GM21717 (cell line): ENCODE data around the gene SCP2.
"Not testable (repeated sequence)": the region's sequence is repeated elsewhere in the genome, so short reads cannot be mapped to it uniquely, and the experiment has no call there.

Experiments used
- ATAC-seq: cut with Tn5 transposase; IDR thresholded peaks from one replicate; pipeline ENCODE4 v1.9.1; 2021; ENCODE audit warnings: mild to moderate bottlenecking, moderate library complexity; ENCODE audit not compliant: unreplicated experiment

The SCP2 gene

DNA sequence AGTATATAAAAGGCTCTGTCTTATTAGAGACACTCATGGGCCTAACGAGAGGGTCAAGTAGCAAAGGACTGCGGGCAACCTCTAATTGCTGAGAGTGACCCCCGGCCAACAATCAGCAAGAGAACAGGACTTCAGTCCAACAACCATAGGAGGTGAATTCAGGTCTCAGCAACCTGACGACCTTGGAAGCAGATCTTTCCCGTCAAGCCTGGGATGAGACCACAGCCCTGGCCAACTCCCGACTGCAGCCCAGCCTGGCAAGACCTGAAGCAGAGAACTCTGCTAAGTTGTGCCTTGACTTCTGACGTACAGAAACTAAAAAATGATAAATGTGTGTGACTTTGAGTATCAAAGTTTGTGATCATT lies 11.2 kb upstream of the SCP2 start:
- ATAC-seq: no peak

DNA sequence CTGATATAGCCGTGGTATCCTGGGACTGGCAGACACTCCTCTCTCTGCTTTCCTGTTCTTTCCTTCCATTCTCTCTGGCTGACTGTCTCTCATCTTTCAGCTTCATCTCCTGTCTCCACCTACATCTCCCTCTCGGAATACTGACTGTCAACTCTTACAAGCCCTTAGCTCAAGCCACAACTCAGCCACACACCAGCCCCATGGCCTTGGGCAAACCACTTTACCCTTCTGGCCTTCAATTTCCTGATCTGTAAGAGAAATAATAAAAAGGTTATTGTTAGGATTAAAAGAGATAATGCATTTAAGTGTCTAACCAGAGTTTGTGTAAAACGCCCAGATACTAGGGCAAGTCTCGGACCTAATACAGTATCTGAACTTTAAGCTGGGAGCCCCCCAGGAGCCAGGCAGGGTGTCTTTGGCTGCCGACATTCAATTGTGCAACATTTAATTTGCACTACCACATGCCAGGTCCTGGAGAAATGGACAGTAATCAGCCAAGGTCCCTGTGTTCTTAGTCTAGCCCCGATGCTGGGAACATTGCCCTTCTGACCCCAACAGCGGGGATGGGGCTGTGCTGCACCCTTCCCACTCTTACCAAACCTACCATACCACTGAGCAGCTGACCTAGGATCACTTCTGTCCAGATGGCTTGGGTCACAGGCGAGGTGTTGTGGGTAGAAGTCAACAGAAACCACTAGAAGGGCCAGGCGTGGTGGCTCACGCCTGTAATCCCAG lies 10.7 kb upstream of the SCP2 start:
- ATAC-seq: no peak

DNA sequence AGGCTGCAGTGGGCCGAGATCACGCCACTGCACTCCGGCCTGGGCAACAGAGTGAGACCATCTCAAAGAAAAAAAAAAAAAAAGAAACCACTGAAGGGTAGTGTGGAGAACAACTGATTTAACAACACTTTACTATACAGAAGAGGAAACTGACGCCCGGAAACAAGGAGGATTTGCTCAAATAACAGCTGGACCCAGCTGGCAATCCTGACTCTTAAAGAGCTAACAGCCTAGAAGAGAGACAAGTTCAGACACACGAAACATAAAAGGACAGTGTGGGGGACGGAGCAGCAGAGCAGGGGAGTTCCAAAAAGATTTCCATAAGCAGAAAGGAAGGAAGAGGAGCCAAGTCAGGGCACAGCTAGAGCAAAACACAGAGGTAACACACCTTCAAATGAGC lies 9.9 kb upstream of the SCP2 start:
- no peak for ATAC-seq

DNA sequence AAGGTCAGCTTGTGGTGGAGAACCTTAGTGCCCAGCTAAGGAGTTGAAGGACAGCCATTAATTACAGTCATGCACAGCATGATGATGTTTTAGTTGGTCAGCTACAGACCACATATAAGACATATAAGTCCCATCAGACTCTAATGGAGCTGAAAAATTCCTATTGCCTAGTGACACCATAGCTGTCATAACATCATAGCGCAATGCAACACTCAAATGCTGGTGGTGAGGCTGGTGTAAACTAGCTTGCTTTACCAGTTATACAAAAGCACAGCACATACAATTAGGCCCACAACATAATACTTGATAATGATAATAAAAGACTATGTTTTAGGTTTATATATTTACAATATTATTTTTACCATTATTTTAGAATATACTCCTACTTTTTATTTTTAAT lies 9.5 kb upstream of the SCP2 start:
- no peak for ATAC-seq

DNA sequence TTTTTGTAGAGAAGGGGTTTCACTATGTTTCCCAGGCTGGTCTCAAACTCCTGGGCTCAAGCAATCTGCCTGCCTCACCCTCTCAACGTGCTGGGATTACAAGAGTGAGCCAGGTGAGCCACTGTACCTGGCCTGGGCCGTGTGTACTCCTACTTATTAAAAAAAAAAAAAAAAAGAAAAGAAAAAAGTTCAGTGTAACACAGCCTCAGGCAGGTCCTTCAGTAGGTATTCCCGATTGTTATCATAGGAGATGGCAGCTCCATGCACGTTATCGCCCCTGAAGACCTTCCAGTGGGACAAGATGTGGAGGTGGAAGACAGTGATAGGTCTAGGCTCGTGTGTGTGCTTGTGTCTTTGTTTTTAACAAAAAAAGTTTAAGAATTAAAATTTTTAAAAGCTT lies 8.9 kb upstream of the SCP2 start:
- no peak for ATAC-seq

DNA sequence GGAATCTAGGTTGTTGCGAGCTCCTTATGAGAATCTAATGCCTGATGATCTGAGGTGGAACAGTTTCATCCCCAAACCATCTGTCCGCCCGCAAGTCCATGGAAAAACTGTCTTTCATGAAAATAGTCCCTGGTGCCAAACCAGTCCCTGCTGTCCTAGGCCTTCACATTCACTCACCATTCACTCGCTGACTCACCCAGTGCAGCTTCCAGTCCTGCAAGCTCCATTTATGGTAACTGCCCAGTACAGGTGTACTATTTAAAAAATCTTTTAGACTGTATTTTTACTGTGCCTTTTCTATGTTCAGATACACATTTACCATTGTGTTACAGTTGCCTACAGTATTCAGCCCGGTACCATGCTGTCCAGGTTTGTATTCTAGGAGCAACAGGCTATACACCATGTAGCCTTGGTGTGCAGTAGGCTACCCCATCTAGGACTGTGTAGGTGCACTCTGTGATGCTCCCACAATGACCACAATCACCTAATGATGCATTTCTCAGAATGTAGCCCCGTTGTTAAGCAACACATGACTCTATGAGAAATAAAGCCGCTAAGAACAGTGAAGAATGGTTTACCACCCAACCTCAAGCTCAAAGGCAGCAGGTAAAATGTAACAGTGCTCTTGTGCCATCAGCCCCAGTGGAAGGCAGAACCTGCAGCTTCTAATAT lies 7.9 kb upstream of the SCP2 start:
- no peak for ATAC-seq

DNA sequence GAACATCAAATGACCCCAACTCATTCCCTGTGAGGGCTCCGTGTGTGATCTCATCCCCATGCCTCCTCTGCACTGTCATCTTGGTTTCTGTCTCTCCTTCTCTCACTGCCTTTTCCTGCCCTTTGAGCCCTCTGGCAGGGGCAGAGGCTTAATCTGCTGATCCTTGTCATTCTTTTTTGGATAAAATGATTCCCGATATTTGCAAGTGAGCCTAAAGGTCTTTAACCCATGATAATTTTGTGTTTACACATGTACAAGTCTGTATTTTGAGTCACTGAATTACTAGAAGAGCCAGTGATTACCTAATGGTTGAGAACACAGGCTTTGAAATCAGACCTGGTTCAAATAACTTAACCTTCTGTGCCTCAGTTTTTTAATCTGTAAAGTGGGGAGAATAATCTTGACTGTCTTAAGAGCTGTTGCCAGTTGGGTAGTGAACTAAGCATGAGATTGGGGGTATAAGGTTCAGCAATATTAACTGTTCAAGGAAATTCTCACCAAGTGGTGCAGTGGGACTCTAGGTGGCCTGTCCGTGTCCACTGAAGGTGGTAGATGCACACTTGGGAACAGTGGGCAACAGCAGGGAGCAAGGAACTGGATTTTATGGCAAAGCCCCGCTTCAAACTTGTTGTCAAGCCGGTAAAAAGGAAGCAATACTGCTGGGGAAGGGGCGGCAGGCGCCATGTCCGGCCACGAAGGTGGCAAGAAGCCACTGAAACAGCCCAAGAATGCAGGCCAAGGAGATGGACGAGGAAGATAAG lies 7.2 kb upstream of the SCP2 start:
- no peak for ATAC-seq

DNA sequence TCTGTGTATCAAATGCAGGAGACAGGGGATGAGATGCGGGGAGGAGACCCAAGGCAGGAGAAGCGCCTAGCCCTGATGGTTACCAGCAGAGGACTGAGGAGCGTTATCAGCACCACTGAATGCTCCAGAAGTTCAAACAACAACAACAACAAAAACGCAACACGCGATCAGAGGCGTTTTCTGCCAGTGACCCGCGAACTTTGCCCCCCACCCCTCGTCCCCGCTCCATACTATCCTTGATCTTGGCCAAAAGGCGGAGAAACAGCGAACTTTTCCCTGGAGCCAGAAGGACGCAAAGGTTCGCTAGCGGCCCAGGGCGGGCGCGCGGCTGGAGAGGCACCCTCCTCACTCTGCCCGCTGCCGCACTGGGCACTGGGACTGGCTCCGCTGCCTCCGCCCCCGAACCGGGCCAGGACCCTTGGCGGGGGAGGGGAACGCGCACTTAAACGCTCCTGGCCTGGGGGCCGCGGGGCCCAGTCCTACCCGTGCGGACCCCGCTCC lies 6.2 kb upstream of the SCP2 start:
- ATAC-seq: no peak

DNA sequence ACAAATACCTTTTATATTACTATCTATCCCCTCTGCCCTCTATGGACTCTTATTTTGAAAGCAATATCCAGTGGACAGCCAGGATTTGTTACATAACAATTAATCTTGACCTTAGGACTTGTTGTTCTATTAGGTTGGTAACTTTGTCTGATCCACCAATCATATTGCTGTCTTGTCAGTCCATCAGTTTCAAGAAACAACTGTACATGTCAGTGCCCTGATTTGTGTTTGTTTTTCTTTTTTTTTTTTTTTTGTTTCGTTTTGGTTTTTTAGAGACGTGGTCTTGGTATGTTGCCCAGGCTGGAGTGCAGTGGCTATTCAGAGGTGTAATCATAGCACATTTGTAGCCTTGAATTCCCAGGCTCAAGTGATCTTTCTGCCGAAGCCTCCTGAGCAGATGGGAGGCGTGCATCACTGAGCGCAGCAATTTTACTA lies 1.5 kb upstream of the SCP2 start:
- ATAC-seq: no peak

DNA sequence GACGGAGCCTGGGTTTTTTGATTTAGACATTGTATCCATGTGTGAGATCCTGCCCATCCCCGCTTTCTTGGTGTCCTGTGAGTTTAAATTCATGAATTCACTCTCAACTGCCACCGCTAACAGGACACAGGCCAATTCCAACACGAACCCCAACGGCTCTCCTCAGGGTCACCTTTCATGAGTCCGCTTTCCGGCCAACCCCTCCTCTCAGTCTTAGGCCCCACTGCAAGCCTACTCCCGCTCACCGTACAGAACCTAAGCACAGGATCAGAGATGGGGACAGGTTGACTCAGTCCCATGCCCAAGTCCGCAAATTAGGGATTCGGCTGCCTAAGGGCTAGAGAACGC lies 238 bp upstream of the SCP2 start:
- peak; percentile 23 for ATAC-seq

DNA sequence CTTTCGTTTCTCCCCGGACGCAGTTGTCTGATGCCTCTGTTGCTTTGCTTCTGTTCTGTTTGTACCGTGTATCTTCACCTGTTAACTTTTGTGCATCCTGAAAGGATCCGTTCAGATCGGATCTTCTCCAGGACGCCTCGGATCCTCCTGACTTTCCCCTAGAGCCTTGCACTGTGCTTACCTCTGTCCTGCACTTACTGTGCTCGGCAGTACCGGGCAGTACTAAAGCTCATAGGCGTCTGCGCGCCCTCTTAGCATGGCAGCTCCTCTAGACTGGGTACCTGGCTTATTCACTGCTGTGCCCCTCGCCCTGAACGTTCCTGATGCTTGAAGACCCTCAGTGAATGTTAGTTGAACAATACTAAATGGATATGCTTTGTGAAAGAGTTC lies 934 bp downstream of the SCP2 start:
- no peak for ATAC-seq

DNA sequence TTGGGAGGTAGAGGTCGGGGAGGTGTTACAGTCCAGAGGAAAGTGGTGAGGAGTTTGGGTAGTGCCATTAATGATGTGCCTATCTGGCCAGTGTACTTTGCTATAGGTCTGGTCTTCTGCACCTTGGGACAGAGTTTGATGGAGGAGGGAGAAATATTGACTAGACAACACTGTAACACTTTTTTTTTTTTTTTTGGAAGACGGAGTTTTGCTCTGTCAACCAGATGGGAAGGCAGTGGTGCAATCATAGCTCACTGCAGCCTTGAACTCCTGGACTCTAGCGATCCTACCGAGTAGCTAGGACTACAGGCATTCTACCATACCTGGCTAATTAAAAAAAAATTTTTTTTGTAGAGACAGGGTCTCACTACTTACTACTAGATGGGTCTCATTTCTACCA lies 1.9 kb downstream of the SCP2 start:
- ATAC-seq: no peak

DNA sequence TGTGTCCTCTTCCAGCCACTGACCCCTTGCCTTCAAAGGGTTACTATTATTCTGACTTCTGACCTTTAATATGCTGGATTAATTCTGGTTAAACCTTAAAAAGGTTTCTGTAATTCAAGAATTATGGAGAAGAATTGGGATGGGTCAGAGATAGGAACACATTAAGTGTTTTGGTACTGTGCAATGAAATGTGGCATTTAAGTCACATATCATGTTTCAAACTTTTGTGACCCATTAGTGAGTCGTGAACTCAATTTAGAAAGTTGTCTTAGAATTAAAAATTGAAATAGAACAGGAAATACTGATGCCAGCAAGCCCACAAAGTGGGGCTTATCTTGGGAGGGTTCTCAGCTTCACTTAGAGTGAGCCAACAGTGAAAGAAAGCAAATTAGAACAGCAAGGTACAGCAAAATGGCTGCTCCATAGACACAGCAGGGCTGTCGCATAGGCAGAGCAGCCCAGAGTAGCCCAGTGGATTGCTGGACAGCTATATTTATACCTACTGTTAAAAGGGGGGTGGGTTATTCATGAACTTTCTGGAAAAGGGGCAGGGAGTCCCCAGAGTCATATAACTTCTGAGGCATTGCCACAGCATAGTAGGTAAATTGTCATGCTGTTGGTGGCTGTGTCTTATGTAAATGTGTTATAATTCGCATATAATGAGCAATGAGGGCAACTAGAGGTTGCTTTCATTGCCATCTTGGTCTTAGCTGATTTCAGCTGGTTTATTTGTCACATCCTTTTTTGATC lies 10.5 kb downstream of the SCP2 start:
- ATAC-seq: no peak

DNA sequence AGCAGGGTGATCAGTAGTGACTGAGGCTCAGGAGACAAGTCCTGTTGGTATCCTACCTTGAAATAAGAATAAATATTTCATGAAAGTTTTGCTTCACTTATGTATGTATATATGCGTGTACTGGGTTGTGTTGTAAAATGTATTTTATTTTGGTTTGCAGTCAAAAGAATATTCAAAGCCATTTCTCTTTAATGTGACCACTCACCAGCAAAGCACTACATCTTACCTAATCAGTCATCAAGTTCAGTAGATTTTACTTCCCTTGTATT lies 11.0 kb downstream of the SCP2 start:
- no peak for ATAC-seq

DNA sequence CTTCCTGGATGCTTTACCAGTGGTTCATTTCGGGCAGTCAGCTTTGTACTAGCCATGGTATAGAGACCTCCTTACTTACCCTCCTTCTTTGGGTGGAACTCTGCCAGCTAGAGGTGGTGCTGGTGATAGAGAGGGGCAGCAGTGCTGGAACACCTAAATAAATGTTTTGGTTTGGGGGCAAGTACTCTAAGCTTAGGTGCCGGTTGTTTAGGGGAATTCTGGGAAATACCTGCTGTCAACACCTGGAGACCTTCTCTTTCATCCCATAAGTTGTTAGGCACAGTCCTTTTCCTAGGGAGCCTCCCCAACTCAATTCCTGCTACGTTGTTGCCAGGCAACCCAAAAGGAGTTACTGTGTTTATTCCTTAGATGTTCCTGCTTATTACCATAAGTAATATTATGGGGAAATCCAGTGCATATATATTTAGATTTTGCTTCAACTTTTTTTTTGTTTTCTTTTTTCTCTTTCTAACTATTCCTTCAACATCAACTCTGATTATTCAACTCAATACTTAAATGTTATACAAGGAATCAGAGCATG lies 16.9 kb downstream of the SCP2 start:
- no peak for ATAC-seq

DNA sequence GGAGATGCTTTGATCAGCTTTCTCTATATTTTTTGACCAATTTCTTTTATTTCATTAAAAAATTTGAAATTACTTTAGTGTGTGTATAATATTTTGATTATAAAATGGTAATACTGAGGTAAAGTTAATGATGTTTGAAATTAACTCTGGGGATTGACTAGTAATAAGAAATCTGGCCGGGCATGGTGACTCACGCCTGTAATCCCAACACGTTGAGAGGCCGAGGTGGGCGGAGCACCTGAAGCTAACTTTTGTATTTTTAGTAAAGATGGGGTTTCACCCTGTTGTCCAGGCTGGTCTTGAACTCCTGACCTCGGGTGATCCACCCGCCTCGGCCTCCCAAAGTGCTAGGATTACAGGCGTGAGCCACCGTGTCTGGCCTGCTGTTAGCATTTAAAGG lies 17.5 kb downstream of the SCP2 start:
- no peak for ATAC-seq

DNA sequence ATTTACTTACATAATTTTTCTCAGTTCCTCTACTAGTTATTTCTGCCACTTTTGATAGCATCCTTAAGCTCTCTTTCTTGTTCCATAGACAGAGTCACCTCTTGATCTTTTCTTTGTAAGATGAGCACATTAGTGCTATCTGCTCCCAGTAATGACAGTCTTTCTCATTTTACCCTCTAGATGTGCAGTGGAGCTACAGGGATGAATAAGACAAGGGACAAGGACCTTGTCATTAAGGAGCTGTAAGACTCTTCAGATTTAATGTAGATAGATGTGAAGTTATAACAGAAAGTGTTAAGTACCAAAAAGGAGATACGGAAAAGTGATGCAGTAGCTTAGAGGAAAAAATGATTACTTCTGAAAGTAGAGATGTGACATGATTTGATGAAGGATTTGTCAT lies 20.4 kb downstream of the SCP2 start:
- no peak for ATAC-seq

DNA sequence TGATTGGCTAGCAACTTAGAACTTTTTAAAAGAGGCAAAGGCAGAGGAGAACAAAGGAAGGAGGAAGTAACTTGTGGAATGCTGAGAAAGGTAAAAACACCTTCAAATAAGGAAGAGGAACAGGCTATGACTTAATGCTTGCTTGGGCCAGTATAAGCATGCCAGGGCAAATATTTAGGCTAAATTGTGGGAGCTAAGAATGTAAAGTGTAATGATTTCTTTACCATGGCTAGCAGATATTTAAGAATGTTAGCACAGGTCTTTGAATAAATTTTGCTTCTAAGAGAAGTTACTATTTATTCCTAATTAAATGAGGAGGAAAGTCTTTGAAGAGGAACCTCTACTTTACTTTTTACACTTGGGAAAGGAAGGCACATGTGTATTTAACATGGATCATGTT lies 22.5 kb downstream of the SCP2 start:
- ATAC-seq: not testable (repeated sequence)

DNA sequence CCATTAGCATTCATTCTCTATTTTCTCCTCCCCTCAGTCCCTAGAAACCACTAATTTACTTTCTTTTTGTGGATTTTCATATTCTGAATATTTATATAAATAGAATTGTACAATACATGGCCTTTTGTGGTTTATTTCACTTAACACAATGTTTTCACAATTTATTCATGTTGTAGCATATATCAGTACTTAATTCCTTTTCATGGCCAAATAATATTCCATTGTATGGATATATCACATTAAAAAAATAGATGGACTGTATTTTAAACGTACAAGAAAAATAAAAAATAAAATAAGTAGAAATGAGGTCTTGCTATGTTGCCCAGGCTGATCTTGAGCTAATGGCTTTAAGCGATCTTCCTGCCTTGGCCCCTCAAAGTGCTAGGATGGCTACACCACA lies 25.0 kb downstream of the SCP2 start:
- no peak for ATAC-seq

DNA sequence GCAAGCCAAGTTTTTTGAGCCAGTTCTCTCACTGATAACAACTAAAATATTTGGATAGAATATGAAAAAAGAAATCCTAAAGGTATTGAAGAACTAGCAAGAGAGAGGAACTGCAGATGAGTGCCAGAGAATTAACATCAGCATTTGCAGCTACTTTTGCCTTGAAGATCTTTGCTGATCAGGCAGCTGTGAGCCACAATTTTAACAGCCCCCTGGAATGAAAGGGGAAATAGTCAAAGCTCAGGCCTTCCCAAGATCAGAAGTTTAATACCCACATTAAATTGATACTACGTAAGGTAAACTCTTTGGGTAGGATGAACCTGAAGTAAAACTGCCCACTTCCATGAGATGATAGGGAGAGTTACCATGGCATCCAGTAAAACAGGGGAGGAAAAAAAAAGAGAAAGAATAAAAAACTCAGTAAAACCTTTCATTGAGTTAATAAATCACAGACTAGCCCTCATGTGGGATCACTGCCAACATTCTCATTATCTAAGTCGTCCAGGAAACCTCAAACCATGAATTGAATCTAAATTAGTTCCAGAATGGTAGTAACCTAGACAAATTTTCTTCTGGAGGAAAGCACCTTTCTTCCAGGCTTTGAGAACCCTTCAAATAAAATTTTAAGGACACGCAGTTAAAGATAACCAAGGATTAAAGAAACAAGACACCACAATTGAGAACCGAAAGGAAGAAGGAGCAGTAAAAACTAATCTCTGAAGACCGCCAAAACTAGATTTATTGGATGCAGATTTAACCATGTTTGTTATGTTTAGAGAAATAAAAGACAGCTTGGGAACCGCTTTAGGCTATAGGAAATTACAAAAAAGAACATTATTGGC lies 28.3 kb downstream of the SCP2 start:
- no peak for ATAC-seq
